Activated gamma-delta T cell (primary cell): ENCODE data around the gene ACTRT2.

Experiments used
- DNase-seq: peaks from one replicate; lab custom pipeline; 2025; lab: John Stamatoyannopoulos, UW

Gene ACTRT2

GRCh38 chr1:3069491-3070308 lies 48.4 kb downstream of the ACTRT2 start:
- no peak for DNase-seq

- no peak for DNase-seq
Measured at GRCh38 chr1:3070309-3070643, 49.0 kb downstream of the ACTRT2 start.

GRCh38 chr1:3070644-3071564 lies 49.6 kb downstream of the ACTRT2 start:
- DNase-seq, result no peak

- DNase-seq, result no peak
Measured at GRCh38 chr1:3071565-3072390, 50.5 kb downstream of the ACTRT2 start.
